HEK293 (cell line): ENCODE results near the gene SMPX.

Source experiments
- CTCF ChIA-PET: fragments of 350-600 bp; formaldehyde crosslinking; extraction: SDS; loops from one replicate; lab custom pipeline; 2021; ENCODE audit warnings: antibody characterized with exemption; lab: Yijun Ruan, JAX
- POLR2A ChIA-PET: fragments of 300-600 bp; formaldehyde crosslinking; extraction: SDS; loops from one replicate; lab custom pipeline; 2020; ENCODE audit warnings: antibody characterized with exemption, inconsistent platforms; lab: Yijun Ruan, JAX
- H3K27ac ChIP-seq: fragments of 200-500 bp; sonication (Bioruptor generic); 2 replicates; pipeline ENCODE4 v1.5.1; 2014; ENCODE audit warnings: low read depth, low read length, control low read depth, inconsistent platforms; ENCODE audit errors: extremely low read depth
- H3K36me3 ChIP-seq, 2 experiments: fragments of 200-500 bp in 1 of 2; sonication (Bioruptor generic) in 1 of 2; 1 replicate in 1 of 2; 2 replicates in 1 of 2; pipeline ENCODE4 v1.5.1; 2014 to 2017; ENCODE audit warnings: inconsistent platforms in 2 of 2, low read length in 2 of 2; ENCODE audit not compliant: control insufficient read depth in 2 of 2, insufficient read depth in 1 of 2
- H3K4me1 ChIP-seq: fragments of 200-500 bp; sonication (Bioruptor generic); 2 replicates; pipeline ENCODE4 v1.5.1; 2014; ENCODE audit warnings: mild to moderate bottlenecking, low read length, inconsistent platforms; ENCODE audit not compliant: control insufficient read depth, insufficient read depth
- H3K4me3 ChIP-seq: 2 replicates; pipeline ENCODE4 v1.5.1; 2011; ENCODE audit warnings: low read depth, mild to moderate bottlenecking, control low read depth, low read length, moderate library complexity
- H3K9me3 ChIP-seq: fragments of 200-500 bp; sonication (Bioruptor generic); 2 replicates; pipeline ENCODE4 v1.5.1; 2014; ENCODE audit warnings: low read depth, low read length, inconsistent platforms; ENCODE audit not compliant: control insufficient read depth, insufficient read depth
- BCL11A ChIP-seq: fragments of 450-650 bp; formaldehyde crosslinking; IDR thresholded peaks from 2 replicates; pipeline ENCODE4 v1.5.1; 2016; ENCODE audit warnings: low read depth, missing biosample characterization, missing genetic modification characterization
- MZF1 ChIP-seq: fragments of 450-650 bp; formaldehyde crosslinking; IDR thresholded peaks from 2 replicates; pipeline ENCODE4 v1.5.1; 2017; ENCODE audit warnings: missing biosample characterization, missing genetic modification characterization, borderline replicate concordance
- SETDB1 ChIP-seq: IDR thresholded peaks from one replicate; pipeline ENCODE4 v1.6.1; 2017; ENCODE audit warnings: mild to moderate bottlenecking, low read length, moderate library complexity, mixed read lengths; ENCODE audit not compliant: insufficient read length
- YY1 ChIP-seq: fragments of 450-650 bp; formaldehyde crosslinking; IDR thresholded peaks from 2 replicates; pipeline ENCODE4 v1.5.1; 2018; ENCODE audit warnings: missing biosample characterization, missing genetic modification characterization
- ZBTB20 ChIP-seq: fragments of 450-650 bp; formaldehyde crosslinking; IDR thresholded peaks from 2 replicates; pipeline ENCODE4 v1.5.1; 2016; ENCODE audit warnings: missing biosample characterization, missing genetic modification characterization
- ZNF112 ChIP-seq: fragments of 450-650 bp; formaldehyde crosslinking; IDR thresholded peaks from 2 replicates; pipeline ENCODE4 v1.5.0; 2017; ENCODE audit warnings: missing biosample characterization, missing genetic modification characterization
- ZNF133 ChIP-seq: fragments of 450-650 bp; formaldehyde crosslinking; IDR thresholded peaks from 2 replicates; pipeline ENCODE4 v1.5.1; 2016; ENCODE audit warnings: missing biosample characterization, missing genetic modification characterization
- ZNF223 ChIP-seq: fragments of 450-650 bp; formaldehyde crosslinking; IDR thresholded peaks from 2 replicates; pipeline ENCODE4 v1.5.1; 2016; ENCODE audit warnings: missing biosample characterization, missing genetic modification characterization
- ZNF335 ChIP-seq: fragments of 450-650 bp; formaldehyde crosslinking; conservative IDR thresholded peaks from 2 replicates; pipeline ENCODE4 v1.5.1; 2016; ENCODE audit warnings: missing biosample characterization, missing genetic modification characterization
- ZNF37A ChIP-seq: fragments of 450-650 bp; IDR thresholded peaks from 2 replicates; pipeline ENCODE4 v1.5.1; 2018; ENCODE audit warnings: missing biosample characterization, missing genetic modification characterization
- ZNF664 ChIP-seq: fragments of 450-650 bp; formaldehyde crosslinking; IDR thresholded peaks from 2 replicates; pipeline ENCODE4 v1.5.1; 2016; ENCODE audit warnings: missing biosample characterization, missing genetic modification characterization
- ZNF670 ChIP-seq: fragments of 450-650 bp; formaldehyde crosslinking; IDR thresholded peaks from 2 replicates; pipeline ENCODE4 v1.5.1; 2016; ENCODE audit warnings: missing biosample characterization, missing genetic modification characterization, low read depth
- ZSCAN23 ChIP-seq: fragments of 450-650 bp; formaldehyde crosslinking; IDR thresholded peaks from 2 replicates; pipeline ENCODE4 v1.5.1; 2016; ENCODE audit warnings: missing biosample characterization, missing genetic modification characterization
- TF ChIP-seq, protein P1 (sequence below): fragments of 450-650 bp; formaldehyde crosslinking; IDR thresholded peaks from 2 replicates; pipeline ENCODE4 v1.5.1; 2016; ENCODE audit warnings: missing biosample characterization, missing genetic modification characterization
- TF ChIP-seq, protein P2 (sequence below): fragments of 450-650 bp; formaldehyde crosslinking; IDR thresholded peaks from 2 replicates; pipeline ENCODE4 v1.5.1; 2016; ENCODE audit warnings: missing biosample characterization, missing genetic modification characterization
- TF ChIP-seq, protein P3 (sequence below): fragments of 450-650 bp; formaldehyde crosslinking; IDR thresholded peaks from 2 replicates; pipeline ENCODE4 v1.5.1; 2016; ENCODE audit warnings: missing biosample characterization, missing genetic modification characterization
- TF ChIP-seq, protein P4 (sequence below): fragments of 450-650 bp; formaldehyde crosslinking; IDR thresholded peaks from 2 replicates; pipeline ENCODE4 v1.5.1; 2017; ENCODE audit warnings: missing biosample characterization, missing genetic modification characterization

The SMPX gene

DNA sequence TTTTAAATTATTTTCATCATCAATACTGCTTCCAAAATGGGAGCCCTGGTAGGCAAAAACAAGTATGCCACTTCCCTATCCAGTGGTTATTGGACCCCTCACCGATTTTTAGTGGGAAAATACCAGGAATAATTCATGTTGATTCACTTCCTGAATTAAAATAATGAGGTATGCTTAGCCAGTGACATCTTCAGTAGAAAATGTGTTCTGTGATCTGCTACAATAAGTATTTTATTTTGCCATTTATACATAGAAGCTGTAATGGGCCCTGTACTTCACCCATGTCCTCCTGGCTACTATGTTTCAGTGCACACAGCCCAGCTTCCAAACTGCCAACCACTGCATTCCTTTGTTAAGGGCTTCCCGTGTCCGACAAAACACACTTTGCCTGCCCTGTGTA lies 58.8 kb downstream of the SMPX start:
- H3K4me1 ChIP-seq: no peaks in the 10 kb centered on the region
- no peak for TF ChIP-seq ZNF335 (tag by site-specific recombination)
- TF ChIP-seq ZSCAN23 (tag by site-specific recombination): no peak
- no peak for TF ChIP-seq YY1
- no peak for TF ChIP-seq ZNF670
- no peaks in the 10 kb centered on the region for H3K36me3 ChIP-seq
- no peak overlapping the region for H3K4me3 ChIP-seq
- ChIA-PET POLR2A (interaction anchor here (1.2 kb wide), 1 partner anchor 228 kb away, joined by 3 read pairs; no protein-coding TSS in a partner anchor), CTCF (interaction anchor here (0.9 to 1.7 kb wide), 2 partner anchors 9 to 249 kb away, joined by 3 to 6 read pairs; no protein-coding TSS in a partner anchor)
- H3K9me3 ChIP-seq: no peaks in the 10 kb centered on the region
- no peak overlapping the region for H3K27ac ChIP-seq

DNA sequence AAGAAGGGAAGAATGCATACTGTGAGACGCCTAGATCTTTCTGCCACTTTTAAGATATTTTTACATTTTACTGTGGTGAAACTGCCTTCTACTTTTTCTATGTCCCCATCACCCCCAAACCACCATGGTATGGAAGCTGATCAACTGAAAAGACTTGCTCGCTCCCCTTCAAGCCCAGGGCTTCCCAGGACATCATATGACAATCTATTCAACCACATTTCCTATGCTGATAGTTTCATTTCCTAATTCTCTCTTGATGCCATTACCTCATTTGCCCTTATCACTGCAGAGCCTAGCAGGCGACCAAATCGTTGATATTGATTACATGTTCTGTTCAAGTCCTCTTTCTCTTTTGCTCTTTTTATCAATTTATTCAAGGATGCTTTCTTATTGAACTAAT lies 59.6 kb downstream of the SMPX start:
- Histone ChIP-seq H3K9me3 (no peaks in the 10 kb centered on the region), H3K4me3 (no peak overlapping the region), H3K4me1 (no peaks in the 10 kb centered on the region), H3K36me3 (no peaks in the 10 kb centered on the region), H3K27ac (no peak overlapping the region)
- no peak for TF ChIP-seq ZNF223 (tag by site-specific recombination)
- TF ChIP-seq, protein P1, sequence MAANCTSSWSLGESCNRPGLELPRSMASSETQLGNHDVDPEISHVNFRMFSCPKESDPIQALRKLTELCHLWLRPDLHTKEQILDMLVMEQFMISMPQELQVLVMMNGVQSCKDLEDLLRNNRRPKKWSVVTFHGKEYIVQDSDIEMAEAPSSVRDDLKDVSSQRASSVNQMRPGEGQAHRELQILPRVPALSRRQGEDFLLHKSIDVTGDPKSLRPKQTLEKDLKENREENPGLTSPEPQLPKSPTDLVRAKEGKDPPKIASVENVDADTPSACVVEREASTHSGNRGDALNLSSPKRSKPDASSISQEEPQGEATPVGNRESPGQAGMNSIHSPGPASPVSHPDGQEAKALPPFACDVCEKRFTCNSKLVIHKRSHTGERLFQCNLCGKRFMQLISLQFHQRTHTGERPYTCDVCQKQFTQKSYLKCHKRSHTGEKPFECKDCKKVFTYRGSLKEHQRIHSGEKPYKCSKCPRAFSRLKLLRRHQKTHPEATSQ (tag by site-specific recombination): no peak
- no peak for TF ChIP-seq ZNF37A (tag by site-specific recombination)
- TF ChIP-seq ZNF112 (tag by site-specific recombination): no peak
- no peak for TF ChIP-seq ZBTB20
- TF ChIP-seq, protein P2, sequence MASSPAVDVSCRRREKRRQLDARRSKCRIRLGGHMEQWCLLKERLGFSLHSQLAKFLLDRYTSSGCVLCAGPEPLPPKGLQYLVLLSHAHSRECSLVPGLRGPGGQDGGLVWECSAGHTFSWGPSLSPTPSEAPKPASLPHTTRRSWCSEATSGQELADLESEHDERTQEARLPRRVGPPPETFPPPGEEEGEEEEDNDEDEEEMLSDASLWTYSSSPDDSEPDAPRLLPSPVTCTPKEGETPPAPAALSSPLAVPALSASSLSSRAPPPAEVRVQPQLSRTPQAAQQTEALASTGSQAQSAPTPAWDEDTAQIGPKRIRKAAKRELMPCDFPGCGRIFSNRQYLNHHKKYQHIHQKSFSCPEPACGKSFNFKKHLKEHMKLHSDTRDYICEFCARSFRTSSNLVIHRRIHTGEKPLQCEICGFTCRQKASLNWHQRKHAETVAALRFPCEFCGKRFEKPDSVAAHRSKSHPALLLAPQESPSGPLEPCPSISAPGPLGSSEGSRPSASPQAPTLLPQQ (tag by site-specific recombination): no peak
- no peak for TF ChIP-seq ZNF664 (tag by site-specific recombination)
- TF ChIP-seq ZNF133 (tag by site-specific recombination): no peak
- POLR2A ChIA-PET: no interaction called here
- CTCF ChIA-PET: interaction anchor here (1.7 kb wide), 1 partner anchor 10 kb away, joined by 6 read pairs; no protein-coding TSS in a partner anchor

DNA sequence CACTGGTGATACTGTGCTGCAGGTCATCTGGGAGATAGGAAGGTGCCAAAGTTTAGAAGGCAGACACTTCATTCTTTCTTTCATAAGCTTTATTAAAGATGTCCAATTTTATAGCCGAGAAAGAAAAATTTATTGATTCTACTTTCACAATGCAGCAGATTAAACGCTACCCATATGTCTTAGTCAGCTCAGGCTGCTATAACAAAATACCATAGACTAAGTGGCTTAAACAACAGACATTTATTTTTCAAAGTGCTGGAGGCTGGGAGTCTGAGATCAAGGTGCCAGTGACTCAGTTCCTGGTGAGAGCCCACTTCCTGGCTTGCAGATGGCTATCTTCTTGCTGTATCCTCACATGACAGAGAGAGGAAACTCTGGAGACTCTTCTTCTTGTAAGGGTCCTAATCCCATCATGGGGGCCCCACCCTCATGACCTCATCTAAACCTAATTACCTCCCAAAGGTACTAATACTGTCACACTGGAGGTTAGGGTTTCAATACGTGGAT lies 66.4 kb downstream of the SMPX start:
- H3K4me3 ChIP-seq: no peak overlapping the region
- H3K27ac ChIP-seq: no peak overlapping the region
- H3K9me3 ChIP-seq: no peaks in the 10 kb centered on the region
- H3K4me1 ChIP-seq: no peaks in the 10 kb centered on the region
- H3K36me3 ChIP-seq: no peaks in the 10 kb centered on the region
- TF ChIP-seq, protein P3, sequence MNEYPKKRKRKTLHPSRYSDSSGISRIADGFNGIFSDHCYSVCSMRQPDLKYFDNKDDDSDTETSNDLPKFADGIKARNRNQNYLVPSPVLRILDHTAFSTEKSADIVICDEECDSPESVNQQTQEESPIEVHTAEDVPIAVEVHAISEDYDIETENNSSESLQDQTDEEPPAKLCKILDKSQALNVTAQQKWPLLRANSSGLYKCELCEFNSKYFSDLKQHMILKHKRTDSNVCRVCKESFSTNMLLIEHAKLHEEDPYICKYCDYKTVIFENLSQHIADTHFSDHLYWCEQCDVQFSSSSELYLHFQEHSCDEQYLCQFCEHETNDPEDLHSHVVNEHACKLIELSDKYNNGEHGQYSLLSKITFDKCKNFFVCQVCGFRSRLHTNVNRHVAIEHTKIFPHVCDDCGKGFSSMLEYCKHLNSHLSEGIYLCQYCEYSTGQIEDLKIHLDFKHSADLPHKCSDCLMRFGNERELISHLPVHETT (tag by site-specific recombination): no peak
- TF ChIP-seq, protein P4, sequence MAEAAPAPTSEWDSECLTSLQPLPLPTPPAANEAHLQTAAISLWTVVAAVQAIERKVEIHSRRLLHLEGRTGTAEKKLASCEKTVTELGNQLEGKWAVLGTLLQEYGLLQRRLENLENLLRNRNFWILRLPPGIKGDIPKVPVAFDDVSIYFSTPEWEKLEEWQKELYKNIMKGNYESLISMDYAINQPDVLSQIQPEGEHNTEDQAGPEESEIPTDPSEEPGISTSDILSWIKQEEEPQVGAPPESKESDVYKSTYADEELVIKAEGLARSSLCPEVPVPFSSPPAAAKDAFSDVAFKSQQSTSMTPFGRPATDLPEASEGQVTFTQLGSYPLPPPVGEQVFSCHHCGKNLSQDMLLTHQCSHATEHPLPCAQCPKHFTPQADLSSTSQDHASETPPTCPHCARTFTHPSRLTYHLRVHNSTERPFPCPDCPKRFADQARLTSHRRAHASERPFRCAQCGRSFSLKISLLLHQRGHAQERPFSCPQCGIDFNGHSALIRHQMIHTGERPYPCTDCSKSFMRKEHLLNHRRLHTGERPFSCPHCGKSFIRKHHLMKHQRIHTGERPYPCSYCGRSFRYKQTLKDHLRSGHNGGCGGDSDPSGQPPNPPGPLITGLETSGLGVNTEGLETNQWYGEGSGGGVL: no peak
- no peak for TF ChIP-seq BCL11A (tag by site-specific recombination)
- TF ChIP-seq SETDB1: peak; percentile 91
- no peak for TF ChIP-seq MZF1 (tag by site-specific recombination)
- TF ChIP-seq, all 188 proteins: peak for 1
- POLR2A ChIA-PET: no interaction called here
- CTCF ChIA-PET: no interaction called here
